ENCODE data around the gene PLPP1.

GRCh38 chr5:55392669-55393068 is 142.1 kb downstream of the PLPP1 start:
- TF ChIP-seq CTCF (conservative IDR thresholded peaks at IDR 0.05) (no peak), ZFX (IDR thresholded peaks at IDR 0.05) (no peak)

Data from C4-2B (cell line).